NB4 (cell line): Measurements from ENCODE around the gene OBP2B.
"Not testable (repeated sequence)": the region's sequence is repeated elsewhere in the genome, so short reads cannot be mapped to it uniquely, and the experiment has no call there.

ENCODE experiments used
- DNase-seq: peaks from one replicate; pipeline ENCODE4 v3.0.0; 2010; ENCODE audit warnings: low read depth
- H3K4me3 ChIP-seq: one replicate; pipeline ENCODE4 v1.5.1; 2011; ENCODE audit warnings: mild to moderate bottlenecking, low read depth, low read length, moderate library complexity
- MYC ChIP-seq: IDR thresholded peaks from 2 replicates; pipeline ENCODE4 v1.6.1; 2011; ENCODE audit warnings: low read depth, low read length
- POLR2A ChIP-seq: IDR thresholded peaks from 2 replicates; pipeline ENCODE4 v1.6.1; 2011; ENCODE audit warnings: mild to moderate bottlenecking; ENCODE audit not compliant: insufficient read length; ENCODE audit errors: extremely low read depth
- TF ChIP-seq, protein P1 (sequence below): IDR thresholded peaks from one replicate; pipeline ENCODE4 v1.5.1; 2012; ENCODE audit warnings: low read depth, low read length
- TF ChIP-seq, protein P2 (sequence below): IDR thresholded peaks from 2 replicates; pipeline ENCODE4 v1.6.1; 2011; ENCODE audit warnings: low read depth, low read length

OBP2B gene

DNA sequence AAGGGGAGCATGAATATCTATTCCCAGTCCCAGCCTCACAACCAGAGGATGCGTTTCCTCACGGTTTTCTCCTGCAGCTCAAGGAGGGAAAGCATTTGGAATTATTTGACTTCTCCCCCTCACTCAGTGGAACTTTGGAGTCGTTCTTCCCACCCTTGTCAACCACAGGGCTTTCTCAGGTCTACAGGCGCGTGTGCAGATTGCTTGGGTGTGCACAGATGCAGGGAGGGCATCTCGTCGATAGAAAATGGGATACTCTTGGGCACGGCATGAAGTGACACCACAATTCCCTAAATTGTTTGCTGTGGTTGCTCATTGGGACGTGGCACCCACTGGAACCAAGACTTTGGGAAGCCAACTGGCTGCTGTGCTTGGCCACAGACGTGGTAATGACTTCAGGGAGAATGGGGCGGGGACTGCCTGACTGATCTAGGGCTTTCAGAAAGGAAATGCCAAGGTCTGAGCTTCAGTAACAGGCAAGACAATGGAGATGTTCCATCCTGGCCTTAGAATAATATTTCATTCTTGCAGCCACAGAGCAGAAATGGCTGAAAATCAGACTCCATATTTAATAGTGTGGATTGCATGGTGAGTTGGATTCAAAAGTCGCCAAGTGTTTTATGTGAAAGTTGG lies 12.2 kb upstream of the OBP2B start:
- DNase-seq = no peak
- TF ChIP-seq POLR2A (no peak), MYC (no peak)
- TF ChIP-seq, protein P1, sequence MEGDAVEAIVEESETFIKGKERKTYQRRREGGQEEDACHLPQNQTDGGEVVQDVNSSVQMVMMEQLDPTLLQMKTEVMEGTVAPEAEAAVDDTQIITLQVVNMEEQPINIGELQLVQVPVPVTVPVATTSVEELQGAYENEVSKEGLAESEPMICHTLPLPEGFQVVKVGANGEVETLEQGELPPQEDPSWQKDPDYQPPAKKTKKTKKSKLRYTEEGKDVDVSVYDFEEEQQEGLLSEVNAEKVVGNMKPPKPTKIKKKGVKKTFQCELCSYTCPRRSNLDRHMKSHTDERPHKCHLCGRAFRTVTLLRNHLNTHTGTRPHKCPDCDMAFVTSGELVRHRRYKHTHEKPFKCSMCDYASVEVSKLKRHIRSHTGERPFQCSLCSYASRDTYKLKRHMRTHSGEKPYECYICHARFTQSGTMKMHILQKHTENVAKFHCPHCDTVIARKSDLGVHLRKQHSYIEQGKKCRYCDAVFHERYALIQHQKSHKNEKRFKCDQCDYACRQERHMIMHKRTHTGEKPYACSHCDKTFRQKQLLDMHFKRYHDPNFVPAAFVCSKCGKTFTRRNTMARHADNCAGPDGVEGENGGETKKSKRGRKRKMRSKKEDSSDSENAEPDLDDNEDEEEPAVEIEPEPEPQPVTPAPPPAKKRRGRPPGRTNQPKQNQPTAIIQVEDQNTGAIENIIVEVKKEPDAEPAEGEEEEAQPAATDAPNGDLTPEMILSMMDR = no peak
- TF ChIP-seq, protein P2, sequence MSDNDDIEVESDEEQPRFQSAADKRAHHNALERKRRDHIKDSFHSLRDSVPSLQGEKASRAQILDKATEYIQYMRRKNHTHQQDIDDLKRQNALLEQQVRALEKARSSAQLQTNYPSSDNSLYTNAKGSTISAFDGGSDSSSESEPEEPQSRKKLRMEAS = no peak

DNA sequence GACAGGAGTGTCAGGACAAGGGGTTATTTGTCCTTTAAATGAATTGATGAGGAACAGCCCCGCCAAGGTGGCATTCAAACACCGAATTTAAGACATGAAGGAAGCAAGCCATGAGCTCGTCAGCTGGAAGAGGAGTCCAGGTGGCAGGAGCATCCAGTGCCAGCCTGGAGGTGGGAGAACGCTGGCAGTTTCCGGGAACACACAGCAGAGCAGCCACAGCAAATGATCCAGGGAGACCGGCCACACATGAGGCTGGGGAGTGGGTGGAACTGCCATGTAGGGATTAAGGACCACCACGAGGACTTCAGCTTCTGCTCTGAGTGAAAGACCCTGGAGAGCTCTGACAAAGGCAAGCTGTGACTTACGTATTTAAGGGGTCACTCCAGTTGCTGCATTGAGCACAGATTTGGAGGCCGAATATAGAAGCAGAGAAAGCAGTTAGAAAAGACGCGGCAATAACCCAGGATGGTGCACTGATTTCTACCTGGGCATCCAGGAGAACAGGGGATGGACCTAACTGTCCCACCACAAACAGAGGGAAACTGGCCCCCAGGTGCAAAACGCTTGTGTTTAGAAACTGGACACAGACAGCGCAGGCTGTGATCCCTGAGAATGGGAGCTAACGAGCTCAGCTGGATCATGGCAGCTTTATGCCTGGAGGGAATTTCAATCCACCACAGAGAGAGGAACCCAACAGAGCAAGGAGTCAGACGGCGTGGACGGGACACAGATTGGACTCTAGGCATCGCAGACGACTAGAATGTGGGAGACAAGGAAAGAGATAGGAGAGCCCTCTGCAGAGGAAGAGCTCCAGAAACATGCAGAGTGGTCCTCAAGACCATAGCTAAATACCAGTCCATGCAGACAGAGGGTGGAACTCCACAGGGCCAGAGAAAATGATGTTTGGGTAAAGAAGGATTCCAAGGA lies 9.3 kb upstream of the OBP2B start:
- DNase-seq, H3K4me3 ChIP-seq: not testable (repeated sequence)

More for the DNA sequence above, 12.2 kb upstream of the OBP2B start:
- no peak overlapping the region for H3K4me3 ChIP-seq

GRCh38 chr9:133217333-133217988 lies 8.4 kb upstream of the OBP2B start:
- H3K4me3 ChIP-seq, DNase-seq: not testable (repeated sequence)

DNA sequence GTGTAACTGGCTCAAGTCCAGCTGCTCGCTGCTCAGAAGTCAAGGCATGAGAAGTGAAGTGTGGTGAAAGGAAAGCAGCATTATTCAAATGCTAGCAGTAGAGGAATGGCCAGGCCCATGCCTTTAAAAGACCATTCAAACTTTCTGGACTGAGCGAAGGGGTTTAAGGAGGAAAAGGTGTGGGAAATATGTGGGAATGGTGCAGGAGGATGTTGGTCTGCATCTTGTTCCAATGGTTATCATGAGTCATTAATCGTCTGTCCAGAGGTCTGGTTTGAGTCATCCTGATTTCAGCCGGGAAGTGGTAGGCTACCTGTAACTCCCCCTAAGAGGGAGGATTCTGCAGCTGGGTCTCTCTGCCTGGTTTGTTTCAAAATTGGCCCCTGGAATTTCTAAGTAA lies 5.2 kb upstream of the OBP2B start:
- H3K4me3 ChIP-seq, DNase-seq: not testable (repeated sequence)

DNA sequence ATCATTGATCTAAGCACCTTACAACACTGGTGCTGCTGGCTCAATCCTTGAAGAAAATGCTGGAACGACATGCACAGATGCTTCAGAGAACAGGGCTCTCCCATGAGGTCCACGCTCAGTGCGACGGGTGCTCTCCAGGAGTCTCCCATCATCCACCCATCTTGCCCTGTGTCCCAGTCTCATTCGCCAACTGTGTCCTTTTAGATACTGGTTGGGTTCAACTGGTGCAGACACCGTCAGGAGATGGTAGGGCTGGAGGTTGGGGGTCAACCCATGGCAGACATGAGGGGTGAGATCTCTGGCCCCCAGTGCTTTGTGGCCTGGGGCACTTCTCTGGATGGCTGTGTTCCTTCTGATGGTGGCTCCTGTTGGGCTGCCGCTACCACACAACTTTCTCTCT lies 1.6 kb upstream of the OBP2B start:
- no peak for DNase-seq
- no peak for TF ChIP-seq MYC
- TF ChIP-seq POLR2A = no peak
- TF ChIP-seq, protein P2 = no peak
- TF ChIP-seq, protein P1 = no peak
- H3K4me3 ChIP-seq = no peak overlapping the region

- no peak overlapping the region for H3K4me3 ChIP-seq
- TF ChIP-seq MYC (no peak), POLR2A (no peak)
- TF ChIP-seq, protein P2 = no peak
- TF ChIP-seq, protein P1 = no peak
- DNase-seq = no peak
Measured at GRCh38 chr9:133210202-133210532, 1.1 kb upstream of the OBP2B start.

- DNase-seq, H3K4me3 ChIP-seq: not testable (repeated sequence)
Measured at GRCh38 chr9:133209327-133210201, 514 bp upstream of the OBP2B start.

- not testable (repeated sequence) for H3K4me3 ChIP-seq, DNase-seq
Measured at GRCh38 chr9:133208171-133208879, 725 bp downstream of the OBP2B start.
